ENCODE measurements around the gene TMEM244.
"Not testable (repeated sequence)": the region's sequence is repeated elsewhere in the genome, so short reads cannot be mapped to it uniquely, and the experiment has no call there.

TMEM244 gene

DNA sequence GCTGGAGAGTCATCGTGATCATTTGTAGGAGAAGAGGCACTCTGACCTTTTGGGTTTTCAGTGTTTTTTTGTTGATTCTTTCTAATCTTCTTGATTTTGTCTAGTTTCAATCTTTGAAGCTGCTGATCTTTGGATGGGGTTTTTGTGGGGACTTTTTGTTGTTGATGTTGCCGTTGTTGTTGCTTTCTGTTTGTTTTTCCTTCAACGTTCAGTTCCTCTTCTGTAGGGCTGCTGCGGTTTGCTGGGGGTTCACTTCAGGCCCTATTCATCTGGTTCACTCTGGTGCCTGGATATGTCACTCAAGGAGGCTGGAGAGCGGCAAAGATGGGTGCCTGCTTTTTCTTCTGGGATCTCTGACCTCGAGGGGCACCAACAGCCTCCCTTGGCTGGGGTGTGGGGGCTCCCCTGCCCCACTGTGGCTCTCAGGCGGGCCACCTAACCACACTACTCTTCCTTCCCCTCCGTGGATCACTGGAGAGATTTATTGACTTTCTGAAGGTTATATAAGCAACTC is 21.5 kb upstream of the TMEM244 start:
- Histone ChIP-seq H3K4me1 (ENCODE audit: insufficient read depth, low read length) (no peaks in the 10 kb centered on the region), H3K36me3 (ENCODE audit: insufficient read depth, low read length) (no peaks in the 10 kb centered on the region), H3K9me3 (ENCODE audit: control insufficient read depth, insufficient read depth, low read length) (peaks cover 2% of the 10 kb centered on the region; the same call in 1 of the 2 replicates), H3K9ac (ENCODE audit: low read depth, low read length) (no peak overlapping the region)

DNA sequence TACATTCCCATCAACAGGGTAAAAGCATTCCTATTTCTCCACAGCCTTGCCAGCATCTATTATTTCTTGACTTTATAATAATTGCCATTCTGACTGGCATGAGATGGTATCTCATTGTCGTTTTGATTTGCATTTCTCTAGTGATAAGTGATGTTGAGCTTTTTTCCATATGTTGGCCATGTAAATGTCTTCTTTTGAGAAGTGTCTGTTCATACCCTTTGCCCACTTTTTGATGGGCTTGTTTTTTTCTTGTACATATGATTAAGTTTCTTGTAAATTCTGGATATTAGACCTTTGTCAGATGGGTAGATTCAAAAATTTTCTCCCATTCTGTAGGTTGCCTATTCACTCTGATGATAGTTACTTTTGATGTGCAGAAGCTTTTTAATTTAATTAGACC is 16.8 kb upstream of the TMEM244 start:
- H3K36me3 ChIP-seq (ENCODE audit: insufficient read depth, low read length); H3K9ac ChIP-seq (ENCODE audit: low read depth, low read length); H3K4me1 ChIP-seq (ENCODE audit: insufficient read depth, low read length); H3K9me3 ChIP-seq (ENCODE audit: control insufficient read depth, insufficient read depth, low read length): not testable (repeated sequence)

DNA sequence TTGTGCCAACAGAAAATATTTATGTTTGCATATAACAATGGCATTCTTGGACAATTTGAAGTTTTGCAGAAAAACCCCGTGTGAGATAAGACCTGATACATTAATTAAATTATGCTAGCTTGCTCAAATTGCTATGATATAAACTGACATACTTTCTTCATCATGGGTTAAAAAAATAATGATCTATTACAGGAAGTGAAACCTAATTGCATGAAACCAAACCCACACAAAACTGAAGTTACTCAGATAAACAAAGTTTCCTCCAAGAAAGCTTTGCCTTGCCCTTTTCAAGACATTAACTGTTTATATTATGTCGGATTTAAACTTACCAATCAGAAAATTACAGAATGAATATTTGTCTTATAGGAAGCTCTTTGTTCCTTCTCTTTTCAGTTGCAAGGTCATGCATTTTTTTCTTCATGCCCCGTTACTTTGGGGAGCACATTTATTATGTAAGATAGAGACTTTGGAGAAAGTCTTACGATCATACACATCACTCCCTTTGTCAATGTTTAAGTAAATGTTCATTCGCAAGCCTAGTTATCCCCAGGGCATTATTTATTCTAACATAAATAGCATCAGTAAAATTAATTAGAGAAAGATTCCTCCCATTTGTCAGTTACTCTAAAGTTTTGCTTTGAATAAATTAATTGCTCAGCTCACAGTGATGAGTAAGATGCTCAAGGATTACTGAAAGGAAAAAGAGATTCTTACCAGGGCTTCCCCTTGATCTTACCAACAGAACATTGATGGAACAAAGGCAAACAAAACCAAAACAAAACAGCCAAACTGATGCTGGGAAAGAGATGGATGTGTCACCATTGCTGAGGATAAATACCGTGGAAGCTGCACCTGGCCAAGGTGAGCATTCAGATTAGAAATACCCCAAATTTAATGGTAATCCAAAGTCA is 14.8 kb upstream of the TMEM244 start:
- Histone ChIP-seq H3K9ac (ENCODE audit: low read depth, low read length) (no peak overlapping the region), H3K9me3 (ENCODE audit: control insufficient read depth, insufficient read depth, low read length) (peaks cover 2% of the 10 kb centered on the region; the same call in 1 of the 2 replicates), H3K36me3 (ENCODE audit: insufficient read depth, low read length) (no peaks in the 10 kb centered on the region), H3K4me1 (ENCODE audit: insufficient read depth, low read length) (no peaks in the 10 kb centered on the region)

DNA sequence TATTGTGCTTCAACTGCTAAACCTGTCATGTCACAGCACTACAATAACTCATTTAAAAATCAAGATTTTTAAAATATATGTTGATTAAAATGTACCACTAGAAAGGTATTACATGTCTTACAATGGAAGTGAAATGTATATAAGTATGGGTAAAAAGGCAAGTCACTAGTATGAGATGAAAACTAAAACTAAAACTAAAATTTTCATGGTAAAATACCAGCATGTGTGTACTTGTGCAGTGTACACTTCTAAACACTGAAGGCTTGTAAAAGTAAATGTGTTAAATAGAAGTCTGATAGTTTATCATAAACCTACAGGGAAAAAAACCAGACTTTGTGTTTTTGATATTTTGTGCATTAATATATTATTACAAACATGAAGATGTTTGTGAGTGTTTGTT is 13.7 kb upstream of the TMEM244 start:
- peaks cover 2% of the 10 kb centered on the region; the same call in 1 of the 2 replicates for H3K9me3 ChIP-seq (ENCODE audit: control insufficient read depth, insufficient read depth, low read length)
- H3K36me3 ChIP-seq (ENCODE audit: insufficient read depth, low read length), result no peaks in the 10 kb centered on the region
- H3K9ac ChIP-seq (ENCODE audit: low read depth, low read length), result no peak overlapping the region
- no peaks in the 10 kb centered on the region for H3K4me1 ChIP-seq (ENCODE audit: insufficient read depth, low read length)

DNA sequence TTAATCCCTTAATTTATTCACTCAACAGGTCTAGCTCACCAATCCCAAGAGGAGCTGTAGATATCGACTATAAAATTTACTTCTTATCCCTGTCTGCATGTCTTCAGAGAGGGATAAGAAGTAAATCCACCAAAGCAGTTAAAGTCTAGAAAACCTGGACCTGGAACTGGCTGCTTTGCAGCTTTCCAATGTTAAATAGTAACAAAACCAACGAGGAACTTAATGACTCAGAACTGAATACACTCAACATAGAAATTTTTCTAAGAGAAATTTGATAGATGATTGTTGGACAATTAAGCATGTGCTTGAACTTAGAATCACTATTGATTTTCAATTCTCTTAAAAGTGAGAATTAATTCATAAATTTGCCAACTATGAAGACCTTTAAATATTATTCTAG is 11.5 kb upstream of the TMEM244 start:
- Histone ChIP-seq H3K4me1 (ENCODE audit: insufficient read depth, low read length) (peaks cover 5% of the 10 kb centered on the region), H3K36me3 (ENCODE audit: insufficient read depth, low read length) (no peaks in the 10 kb centered on the region), H3K9ac (ENCODE audit: low read depth, low read length) (no peak overlapping the region), H3K9me3 (ENCODE audit: control insufficient read depth, insufficient read depth, low read length) (no peaks in the 10 kb centered on the region)

DNA sequence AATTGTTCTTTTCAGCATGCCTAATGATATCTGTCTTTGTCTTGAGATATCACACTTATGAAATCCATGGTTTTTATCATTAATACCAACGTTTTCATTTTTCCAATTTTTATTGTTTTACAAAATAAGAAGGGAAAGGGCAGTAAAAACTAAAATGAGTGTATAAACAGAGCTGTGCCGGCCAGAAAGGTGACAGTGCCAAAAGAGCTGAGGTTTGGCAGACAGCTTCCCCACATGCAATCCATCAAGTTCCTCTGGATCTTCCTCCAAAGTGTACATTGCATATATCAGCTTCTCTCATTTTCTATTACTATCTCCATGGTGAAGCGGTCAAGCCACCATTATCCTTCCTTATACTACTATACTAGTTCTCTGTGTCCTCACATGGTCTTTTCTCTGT is 10.1 kb upstream of the TMEM244 start:
- H3K9ac ChIP-seq (ENCODE audit: low read depth, low read length), result no peak overlapping the region
- peaks cover 8% of the 10 kb centered on the region for H3K4me1 ChIP-seq (ENCODE audit: insufficient read depth, low read length)
- no peaks in the 10 kb centered on the region for H3K36me3 ChIP-seq (ENCODE audit: insufficient read depth, low read length)
- no peaks in the 10 kb centered on the region for H3K9me3 ChIP-seq (ENCODE audit: control insufficient read depth, insufficient read depth, low read length)

DNA sequence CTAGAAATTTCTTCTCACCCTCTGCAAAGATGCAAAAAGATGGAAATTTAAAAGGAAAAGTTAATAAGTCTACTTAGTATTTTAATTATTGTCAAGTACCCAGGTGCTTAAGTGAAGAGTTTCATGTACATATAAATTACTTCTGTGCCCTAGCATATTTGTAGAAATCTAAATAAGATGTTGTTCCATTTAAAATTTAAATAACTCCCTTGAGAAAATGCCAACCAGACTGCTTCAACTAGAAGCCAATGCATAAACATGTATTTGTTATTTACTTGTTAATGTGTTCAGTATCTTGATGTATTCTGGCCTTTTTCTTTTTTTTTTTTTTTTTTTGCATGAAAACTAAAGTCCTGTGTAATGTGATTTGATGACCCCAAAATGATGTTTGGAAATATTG is 6.3 kb upstream of the TMEM244 start:
- no peaks in the 10 kb centered on the region for H3K36me3 ChIP-seq (ENCODE audit: insufficient read depth, low read length)
- H3K9me3 ChIP-seq (ENCODE audit: control insufficient read depth, insufficient read depth, low read length), result no peaks in the 10 kb centered on the region; the same call in 1 of the 2 replicates
- H3K4me1 ChIP-seq (ENCODE audit: insufficient read depth, low read length), result peaks cover 8% of the 10 kb centered on the region
- H3K9ac ChIP-seq (ENCODE audit: low read depth, low read length), result no peak overlapping the region

DNA sequence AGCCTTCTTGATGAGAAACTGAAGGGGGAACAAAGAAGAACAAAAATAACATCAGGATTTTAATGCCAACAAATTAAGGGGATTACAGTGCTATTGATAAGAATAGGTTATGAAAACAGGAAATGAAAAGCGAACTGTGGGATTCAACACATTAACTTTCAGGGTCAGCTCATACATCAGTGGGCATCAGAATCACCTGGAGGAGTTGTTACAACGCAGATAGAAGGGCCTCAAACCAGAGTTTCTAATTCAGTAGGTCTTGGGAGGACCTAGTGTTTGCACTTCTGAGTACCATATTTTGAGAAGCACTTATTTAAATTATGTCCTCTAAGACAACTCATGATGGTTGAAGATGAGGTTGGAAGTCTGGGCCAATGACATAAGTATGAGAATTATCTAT is 5.6 kb upstream of the TMEM244 start:
- no peaks in the 10 kb centered on the region; the same call in 1 of the 2 replicates for H3K9me3 ChIP-seq (ENCODE audit: control insufficient read depth, insufficient read depth, low read length)
- no peaks in the 10 kb centered on the region for H3K36me3 ChIP-seq (ENCODE audit: insufficient read depth, low read length)
- peaks cover 8% of the 10 kb centered on the region for H3K4me1 ChIP-seq (ENCODE audit: insufficient read depth, low read length)
- H3K9ac ChIP-seq (ENCODE audit: low read depth, low read length), result no peak overlapping the region

DNA sequence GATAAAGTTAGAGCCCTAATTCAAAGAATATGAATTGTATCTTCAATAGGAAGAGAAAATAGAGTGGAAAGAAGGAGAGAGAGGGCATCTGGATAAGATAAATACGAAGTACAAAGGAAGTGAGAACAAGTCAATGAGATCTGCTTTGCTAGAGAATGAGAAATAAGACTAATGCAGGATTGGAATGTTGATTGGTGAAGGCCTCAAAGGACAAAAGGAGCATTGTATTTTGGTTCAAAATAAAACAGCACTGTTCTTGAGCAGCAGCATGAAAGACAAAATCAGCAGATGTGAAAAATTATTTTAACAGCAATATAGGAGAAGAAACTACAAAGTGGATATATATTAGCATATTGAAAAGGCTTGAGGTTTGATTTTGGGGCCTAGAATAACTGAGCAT is 5.1 kb upstream of the TMEM244 start:
- no peak overlapping the region for H3K9ac ChIP-seq (ENCODE audit: low read depth, low read length)
- H3K4me1 ChIP-seq (ENCODE audit: insufficient read depth, low read length), result peaks cover 8% of the 10 kb centered on the region
- no peaks in the 10 kb centered on the region for H3K36me3 ChIP-seq (ENCODE audit: insufficient read depth, low read length)
- no peaks in the 10 kb centered on the region; the same call in 1 of the 2 replicates for H3K9me3 ChIP-seq (ENCODE audit: control insufficient read depth, insufficient read depth, low read length)

DNA sequence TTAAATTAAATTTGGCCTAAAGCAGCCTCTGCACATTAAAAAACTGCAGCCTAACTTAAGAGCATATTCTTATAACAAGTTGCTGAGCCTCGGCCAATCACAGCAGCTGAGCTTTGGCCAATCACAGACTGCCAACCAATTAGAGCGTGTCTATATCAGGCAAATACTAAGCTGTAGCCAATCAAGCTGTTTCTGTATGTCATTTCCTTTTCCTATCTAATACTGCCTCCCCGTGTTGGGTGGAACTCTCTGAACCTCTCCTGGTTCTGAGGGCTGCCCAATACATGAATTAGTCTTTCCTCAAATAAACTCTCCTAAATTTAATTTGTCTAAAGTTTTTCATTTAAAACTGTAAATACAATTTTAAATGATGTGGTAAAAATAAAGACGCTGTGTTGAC is 3.9 kb upstream of the TMEM244 start:
- no peaks in the 10 kb centered on the region for H3K36me3 ChIP-seq (ENCODE audit: insufficient read depth, low read length)
- H3K9ac ChIP-seq (ENCODE audit: low read depth, low read length), result no peak overlapping the region
- H3K4me1 ChIP-seq (ENCODE audit: insufficient read depth, low read length), result peaks cover 8% of the 10 kb centered on the region
- no peaks in the 10 kb centered on the region; the same call in 1 of the 2 replicates for H3K9me3 ChIP-seq (ENCODE audit: control insufficient read depth, insufficient read depth, low read length)

DNA sequence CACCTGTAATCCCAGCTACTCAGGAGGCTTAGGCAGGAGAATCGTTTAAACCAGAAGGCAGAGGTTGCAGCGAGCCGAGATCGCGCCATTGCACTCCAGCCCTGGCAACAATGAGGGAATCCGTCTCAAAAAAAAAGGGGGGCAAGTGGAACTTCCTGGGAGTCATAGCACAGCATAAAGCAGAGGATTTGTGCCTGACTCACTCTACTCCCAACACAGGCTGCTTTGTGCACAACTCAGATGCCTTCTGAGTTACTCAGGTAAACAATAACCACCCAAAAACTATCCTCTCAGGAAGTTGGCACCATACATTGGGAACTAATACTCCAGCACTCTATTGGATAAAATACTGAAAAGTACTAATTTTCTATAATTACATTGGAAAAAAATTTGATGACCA is 2.5 kb upstream of the TMEM244 start:
- no peaks in the 10 kb centered on the region for H3K36me3 ChIP-seq (ENCODE audit: insufficient read depth, low read length)
- H3K4me1 ChIP-seq (ENCODE audit: insufficient read depth, low read length), result peaks cover 15% of the 10 kb centered on the region
- no peaks in the 10 kb centered on the region; the same call in 1 of the 2 replicates for H3K9me3 ChIP-seq (ENCODE audit: control insufficient read depth, insufficient read depth, low read length)
- no peak overlapping the region for H3K9ac ChIP-seq (ENCODE audit: low read depth, low read length)

DNA sequence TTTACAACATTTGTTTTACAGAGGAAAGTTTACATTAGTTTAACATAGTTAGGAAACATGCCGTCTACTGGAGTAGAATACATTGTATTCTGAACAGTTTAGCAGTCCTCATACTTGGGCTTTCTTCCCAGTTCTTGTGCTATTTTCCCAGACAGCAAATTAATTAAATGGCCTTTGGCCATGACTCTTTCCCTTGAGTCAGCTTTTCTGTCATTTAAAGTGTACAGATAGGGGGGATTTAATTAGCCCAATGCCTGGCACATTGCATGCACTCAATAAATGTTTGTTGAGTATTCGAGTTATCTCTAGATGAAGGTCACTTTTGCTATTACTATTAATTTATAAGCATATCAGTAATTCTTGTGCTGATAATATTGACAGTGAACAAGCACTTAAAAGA is 1.6 kb downstream of the TMEM244 start:
- Histone ChIP-seq H3K36me3 (ENCODE audit: insufficient read depth, low read length) (no peaks in the 10 kb centered on the region), H3K9me3 (ENCODE audit: control insufficient read depth, insufficient read depth, low read length) (no peaks in the 10 kb centered on the region), H3K9ac (ENCODE audit: low read depth, low read length) (no peak overlapping the region), H3K4me1 (ENCODE audit: insufficient read depth, low read length) (peaks cover 7% of the 10 kb centered on the region; the same call in 1 of the 2 replicates)

DNA sequence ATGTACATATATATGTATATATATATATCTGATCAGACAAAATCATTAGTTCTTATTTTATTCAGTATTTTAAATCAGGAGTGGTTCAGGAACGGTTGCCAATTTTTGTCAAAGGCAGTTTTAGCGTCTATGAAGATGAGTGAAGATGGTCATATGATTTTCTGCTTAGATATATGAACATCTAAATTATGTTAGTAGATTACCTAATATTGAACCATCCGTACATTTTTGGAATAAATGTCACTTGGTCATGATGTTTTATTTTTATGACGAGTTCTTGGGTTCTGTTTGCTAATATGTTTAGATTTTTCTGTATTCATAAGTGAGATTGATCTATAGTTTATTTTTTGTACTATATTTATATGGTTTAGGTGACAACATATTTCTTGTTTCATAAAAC is 3.3 kb downstream of the TMEM244 start:
- H3K9me3 ChIP-seq (ENCODE audit: control insufficient read depth, insufficient read depth, low read length), result no peaks in the 10 kb centered on the region
- no peak overlapping the region for H3K9ac ChIP-seq (ENCODE audit: low read depth, low read length)
- peaks cover 7% of the 10 kb centered on the region; the same call in 1 of the 2 replicates for H3K4me1 ChIP-seq (ENCODE audit: insufficient read depth, low read length)
- H3K36me3 ChIP-seq (ENCODE audit: insufficient read depth, low read length), result no peaks in the 10 kb centered on the region

DNA sequence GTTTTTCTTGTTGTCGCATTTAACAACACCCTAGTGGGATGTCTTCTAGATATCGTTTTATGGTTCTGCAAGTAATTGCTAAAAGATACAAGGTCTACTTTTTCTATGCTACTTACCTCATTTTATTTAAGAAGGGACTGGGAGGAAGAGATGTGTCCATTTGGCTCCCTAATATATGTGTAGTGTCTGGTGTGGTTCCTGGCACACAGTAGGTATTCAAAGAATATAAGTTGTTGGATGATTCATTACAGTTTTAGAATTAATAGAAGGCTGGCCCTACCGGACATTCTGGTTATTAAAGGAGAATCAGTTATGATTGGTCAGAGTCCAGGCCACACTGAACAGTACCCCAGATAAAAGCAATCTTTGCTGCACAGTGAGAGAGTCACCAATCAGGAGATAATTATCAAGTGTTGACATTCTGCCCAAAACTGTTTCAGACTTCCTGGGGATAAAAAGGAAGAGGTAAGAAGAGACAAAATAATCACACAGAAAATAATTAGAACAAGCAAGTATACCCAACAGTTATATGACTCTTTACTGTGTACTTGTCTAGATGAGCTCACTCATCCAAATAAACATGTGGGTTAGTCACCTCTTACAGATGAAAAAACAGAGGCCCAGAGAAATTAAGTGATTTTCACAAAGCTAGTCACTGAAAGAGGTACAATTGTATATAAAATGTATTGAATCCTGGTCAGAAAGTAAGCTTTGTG is 7.0 kb downstream of the TMEM244 start:
- no peaks in the 10 kb centered on the region for H3K36me3 ChIP-seq (ENCODE audit: insufficient read depth, low read length)
- peaks cover 6% of the 10 kb centered on the region; the same call in 1 of the 2 replicates for H3K4me1 ChIP-seq (ENCODE audit: insufficient read depth, low read length)
- H3K9ac ChIP-seq (ENCODE audit: low read depth, low read length), result no peak overlapping the region
- no peaks in the 10 kb centered on the region for H3K9me3 ChIP-seq (ENCODE audit: control insufficient read depth, insufficient read depth, low read length)
